Measurements from ENCODE around the gene GSTM4. TPM values are rescaled to one million over a fixed set of nuclear protein-coding genes. Genes with fewer than 3 reads are reported as not detected.
"Not testable (repeated sequence)": the region's sequence is repeated elsewhere in the genome, so short reads cannot be mapped to it uniquely, and the experiment has no call there.

Gene GSTM4
- polyA plus RNA-seq, 4 donors: 81.9 to 316 (median 206) TPM

GRCh38 chr1:109687641-109688499 lies 32.0 kb downstream of the GSTM4 start, which contains the start of gene GSTM1:
GSTM1 (plus strand) TSS chr1:109687817; CDS start chr1:109687874, 57 bp downstream.
- Histone ChIP-seq H3K4me3 (ENCODE audit: low read depth in 1 of 3, low read length in 3 of 3) (peak within 1 kb of the TSS in 1 of 3 donors; percentile 64), H3K36me3 (ENCODE audit: control insufficient read depth in 3 of 3, insufficient read depth in 2 of 3, low read depth in 1 of 3, low read length in 3 of 3) (no peaks in the 10 kb centered on the region), H3K4me1 (ENCODE audit: control insufficient read depth in 3 of 3, insufficient read depth in 2 of 3, low read depth in 1 of 3, low read length in 2 of 3) (no peaks in the 10 kb centered on the region), H3K9me3 (ENCODE audit: control insufficient read depth in 2 of 2, insufficient read depth in 1 of 2, low read depth in 1 of 2, low read length in 1 of 2) (no peaks in the 10 kb centered on the region), H3K27me3 (ENCODE audit: control insufficient read depth in 3 of 3, insufficient read depth in 3 of 3, low read length in 3 of 3) (no peaks in the 10 kb centered on the region), H3K27ac (ENCODE audit: low read depth in 1 of 3, low read length in 2 of 3) (peak within 1 kb of the TSS in 1 of 3 donors; percentile 60)
- WGBS, 3 donors: 0 to 1% methylated on average over 13 of the region's 46 CpGs; no CpG with 5 or more reads in 1 of the 3 donors
- peak in 1 of 2 donors; percentile 86 for DNase-seq
- FAIRE-seq: no peak

- Histone ChIP-seq H3K27me3 (ENCODE audit: control insufficient read depth in 3 of 3, insufficient read depth in 3 of 3, low read length in 3 of 3) (no peaks in the 10 kb centered on the region), H3K9me3 (ENCODE audit: control insufficient read depth in 2 of 2, insufficient read depth in 1 of 2, low read depth in 1 of 2, low read length in 1 of 2) (no peaks in the 10 kb centered on the region), H3K27ac (ENCODE audit: low read depth in 1 of 3, low read length in 2 of 3) (no peak overlapping the region), H3K36me3 (ENCODE audit: control insufficient read depth in 3 of 3, insufficient read depth in 2 of 3, low read depth in 1 of 3, low read length in 3 of 3) (no peaks in the 10 kb centered on the region), H3K4me3 (ENCODE audit: low read depth in 1 of 3, low read length in 3 of 3) (no peak overlapping the region), H3K4me1 (ENCODE audit: control insufficient read depth in 3 of 3, insufficient read depth in 2 of 3, low read depth in 1 of 3, low read length in 2 of 3) (no peaks in the 10 kb centered on the region)
- DNase-seq: no peak
- WGBS, 3 donors: 83 to 92% methylated on average over 6 of the region's 6 CpGs; no CpG with 5 or more reads in 1 of the 3 donors
- no peak for FAIRE-seq
Measured at GRCh38 chr1:109689844-109690405, 34.0 kb downstream of the GSTM4 start.

- H3K4me3 ChIP-seq (ENCODE audit: low read depth in 1 of 3, low read length in 3 of 3): no peak overlapping the region
- 78 to 79% methylated on average over 1 to 2 of the region's 6 CpGs; no CpG with 5 or more reads in 1 of the 3 donors for WGBS, 3 donors
- no peaks in the 10 kb centered on the region for H3K9me3 ChIP-seq (ENCODE audit: control insufficient read depth in 2 of 2, insufficient read depth in 1 of 2, low read depth in 1 of 2, low read length in 1 of 2)
- no peak overlapping the region for H3K27ac ChIP-seq (ENCODE audit: low read depth in 1 of 3, low read length in 2 of 3)
- DNase-seq: no peak
- FAIRE-seq: no peak
- H3K27me3 ChIP-seq (ENCODE audit: control insufficient read depth in 3 of 3, insufficient read depth in 3 of 3, low read length in 3 of 3): no peaks in the 10 kb centered on the region
- no peaks in the 10 kb centered on the region for H3K36me3 ChIP-seq (ENCODE audit: control insufficient read depth in 3 of 3, insufficient read depth in 2 of 3, low read depth in 1 of 3, low read length in 3 of 3)
- no peaks in the 10 kb centered on the region for H3K4me1 ChIP-seq (ENCODE audit: control insufficient read depth in 3 of 3, insufficient read depth in 2 of 3, low read depth in 1 of 3, low read length in 2 of 3)
Measured at GRCh38 chr1:109691759-109692158, 35.9 kb downstream of the GSTM4 start.

- DNase-seq; H3K27ac ChIP-seq (ENCODE audit: low read depth in 1 of 3, low read length in 2 of 3); FAIRE-seq; H3K4me1 ChIP-seq (ENCODE audit: control insufficient read depth in 3 of 3, insufficient read depth in 2 of 3, low read depth in 1 of 3, low read length in 2 of 3); H3K27me3 ChIP-seq (ENCODE audit: control insufficient read depth in 3 of 3, insufficient read depth in 3 of 3, low read length in 3 of 3); H3K36me3 ChIP-seq (ENCODE audit: control insufficient read depth in 3 of 3, insufficient read depth in 2 of 3, low read depth in 1 of 3, low read length in 3 of 3); H3K9me3 ChIP-seq (ENCODE audit: control insufficient read depth in 2 of 2, insufficient read depth in 1 of 2, low read depth in 1 of 2, low read length in 1 of 2); H3K4me3 ChIP-seq (ENCODE audit: low read depth in 1 of 3, low read length in 3 of 3): not testable (repeated sequence)
- WGBS, 3 donors: 72 to 81% methylated on average over 5 of the region's 5 CpGs; no CpG with 5 or more reads in 1 of the 3 donors
Measured at GRCh38 chr1:109694400-109694799, 38.5 kb downstream of the GSTM4 start.

- H3K4me1 ChIP-seq (ENCODE audit: control insufficient read depth in 3 of 3, insufficient read depth in 2 of 3, low read depth in 1 of 3, low read length in 2 of 3); H3K27me3 ChIP-seq (ENCODE audit: control insufficient read depth in 3 of 3, insufficient read depth in 3 of 3, low read length in 3 of 3); H3K27ac ChIP-seq (ENCODE audit: low read depth in 1 of 3, low read length in 2 of 3); FAIRE-seq; DNase-seq; H3K36me3 ChIP-seq (ENCODE audit: control insufficient read depth in 3 of 3, insufficient read depth in 2 of 3, low read depth in 1 of 3, low read length in 3 of 3); H3K9me3 ChIP-seq (ENCODE audit: control insufficient read depth in 2 of 2, insufficient read depth in 1 of 2, low read depth in 1 of 2, low read length in 1 of 2); H3K4me3 ChIP-seq (ENCODE audit: low read depth in 1 of 3, low read length in 3 of 3): not testable (repeated sequence)
- 73 to 83% methylated on average over 3 of the region's 3 CpGs; no CpG with 5 or more reads in 1 of the 3 donors for WGBS, 3 donors
Measured at GRCh38 chr1:109695138-109695537, 39.2 kb downstream of the GSTM4 start.

- WGBS, 3 donors: 57 to 78% methylated on average over 4 of the region's 4 CpGs; no CpG with 5 or more reads in 1 of the 3 donors
- H3K4me3 ChIP-seq (ENCODE audit: low read depth in 1 of 3, low read length in 3 of 3): no peak overlapping the region
- no peaks in the 10 kb centered on the region for H3K4me1 ChIP-seq (ENCODE audit: control insufficient read depth in 3 of 3, insufficient read depth in 2 of 3, low read depth in 1 of 3, low read length in 2 of 3)
- H3K27ac ChIP-seq (ENCODE audit: low read depth in 1 of 3, low read length in 2 of 3): no peak overlapping the region
- no peaks in the 10 kb centered on the region for H3K36me3 ChIP-seq (ENCODE audit: control insufficient read depth in 3 of 3, insufficient read depth in 2 of 3, low read depth in 1 of 3, low read length in 3 of 3)
- no peaks in the 10 kb centered on the region for H3K27me3 ChIP-seq (ENCODE audit: control insufficient read depth in 3 of 3, insufficient read depth in 3 of 3, low read length in 3 of 3)
- H3K9me3 ChIP-seq (ENCODE audit: control insufficient read depth in 2 of 2, insufficient read depth in 1 of 2, low read depth in 1 of 2, low read length in 1 of 2): no peaks in the 10 kb centered on the region
- FAIRE-seq (no peak), DNase-seq (no peak)
Measured at GRCh38 chr1:109697066-109697465, 41.2 kb downstream of the GSTM4 start.

GRCh38 chr1:109697861-109698260 lies 42.0 kb downstream of the GSTM4 start:
- H3K4me3 ChIP-seq (ENCODE audit: low read depth in 1 of 3, low read length in 3 of 3); H3K27me3 ChIP-seq (ENCODE audit: control insufficient read depth in 3 of 3, insufficient read depth in 3 of 3, low read length in 3 of 3); FAIRE-seq; DNase-seq; H3K27ac ChIP-seq (ENCODE audit: low read depth in 1 of 3, low read length in 2 of 3); H3K4me1 ChIP-seq (ENCODE audit: control insufficient read depth in 3 of 3, insufficient read depth in 2 of 3, low read depth in 1 of 3, low read length in 2 of 3); H3K9me3 ChIP-seq (ENCODE audit: control insufficient read depth in 2 of 2, insufficient read depth in 1 of 2, low read depth in 1 of 2, low read length in 1 of 2); H3K36me3 ChIP-seq (ENCODE audit: control insufficient read depth in 3 of 3, insufficient read depth in 2 of 3, low read depth in 1 of 3, low read length in 3 of 3): not testable (repeated sequence)
- 86 to 98% methylated on average over 4 of the region's 4 CpGs; no CpG with 5 or more reads in 1 of the 3 donors for WGBS, 3 donors

GRCh38 chr1:109702940-109703339 lies 47.0 kb downstream of the GSTM4 start:
- Histone ChIP-seq H3K4me1 (ENCODE audit: control insufficient read depth in 3 of 3, insufficient read depth in 2 of 3, low read depth in 1 of 3, low read length in 2 of 3) (peaks cover 0 to 14% (median 2%) of the 10 kb centered on the region in 3 donors), H3K9me3 (ENCODE audit: control insufficient read depth in 2 of 2, insufficient read depth in 1 of 2, low read depth in 1 of 2, low read length in 1 of 2) (peaks cover 0 to 13% of the 10 kb centered on the region in 2 donors)
- H3K4me3 ChIP-seq (ENCODE audit: low read depth in 1 of 3, low read length in 3 of 3); H3K27ac ChIP-seq (ENCODE audit: low read depth in 1 of 3, low read length in 2 of 3); FAIRE-seq; H3K27me3 ChIP-seq (ENCODE audit: control insufficient read depth in 3 of 3, insufficient read depth in 3 of 3, low read length in 3 of 3); H3K36me3 ChIP-seq (ENCODE audit: control insufficient read depth in 3 of 3, insufficient read depth in 2 of 3, low read depth in 1 of 3, low read length in 3 of 3): not testable (repeated sequence)
- WGBS, 3 donors: 80 to 85% (median 83%) methylated on average over 3 of the region's 3 CpGs
- DNase-seq: peak in 1 of 2 donors; percentile 0
